GM13977 (cell line): ENCODE data around the gene C20orf202.

Experiments
- DNase-seq: peaks from one replicate; pipeline ENCODE4 v3.0.0; 2012; ENCODE audit warnings: low spot score
- CTCF ChIP-seq: IDR thresholded peaks from 2 replicates; pipeline ENCODE4 v1.5.1; 2012; ENCODE audit warnings: mild to moderate bottlenecking, control low read depth; ENCODE audit not compliant: insufficient read depth; ENCODE audit errors: extremely low read depth, missing control alignments
- in situ Hi-C: fragments of 300-500 bp; cut with MboI; formaldehyde crosslinking; loops from one replicate; pipeline ENCODE4 v1.12.0; 2022; ENCODE audit warnings: low sequenced_read_pairs, low pct_unique_long_range_greater_than_20kb, mixed read lengths, inconsistent platforms; ENCODE audit not compliant: unreplicated experiment

C20orf202 gene

GRCh38 chr20:1185790-1186334 is 17.4 kb upstream of the C20orf202 start:
- DNase-seq = peak; percentile 85
- in situ Hi-C loops = no loop called here
- TF ChIP-seq CTCF = peak; percentile 80

GRCh38 chr20:1186367-1186991 is 16.8 kb upstream of the C20orf202 start:
- TF ChIP-seq CTCF = no peak
- in situ Hi-C loops = no loop called here
- no peak for DNase-seq

- no peak for TF ChIP-seq CTCF
- DNase-seq = no peak
- in situ Hi-C loops = no loop called here
Measured at GRCh38 chr20:1187605-1188171, 15.6 kb upstream of the C20orf202 start.

GRCh38 chr20:1188347-1188746 is 14.9 kb upstream of the C20orf202 start:
- DNase-seq = no peak
- TF ChIP-seq CTCF = no peak
- in situ Hi-C loops = no loop called here

GRCh38 chr20:1189827-1190226 is 13.4 kb upstream of the C20orf202 start:
- in situ Hi-C loops = no loop called here
- no peak for TF ChIP-seq CTCF
- DNase-seq = no peak

- TF ChIP-seq CTCF = no peak
- no peak for DNase-seq
- in situ Hi-C loops = no loop called here
Measured at GRCh38 chr20:1190847-1191246, 12.4 kb upstream of the C20orf202 start.

GRCh38 chr20:1191299-1191698 is 12.0 kb upstream of the C20orf202 start:
- no peak for TF ChIP-seq CTCF
- no peak for DNase-seq
- in situ Hi-C loops = no loop called here
